K562 (cell line): ENCODE data around the gene SLC7A8. TPM values are rescaled to one million over a fixed set of nuclear protein-coding genes. Genes with fewer than 3 reads are reported as not detected.

Experiments used
- ATAC-seq: fragments of 200-7000 bp; cut with Tn5 transposase; 3 replicates; pipeline ENCODE4 v1.9.1; 2020; ENCODE audit warnings: moderate library complexity
- BruUV-seq: library from RNA; stranded (reverse); fragments of 400-500 nt; replicated peaks from 2 replicates; lab custom pipeline; 2021; lab: Mats Ljungman, UMichigan
- CTCF ChIA-PET: fragments of 300-600 bp; formaldehyde crosslinking; extraction: SDS; loops from one replicate; lab custom pipeline; 2021; ENCODE audit warnings: low intra/inter-chr PET ratio; lab: Yijun Ruan, JAX
- POLR2A ChIA-PET: fragments of 300-600, 350-650 bp; sonication (Branson Sonifier 250); formaldehyde crosslinking; extraction: SDS; loops from one replicate; lab custom pipeline; 2021; ENCODE audit warnings: antibody characterized with exemption, inconsistent platforms; lab: Yijun Ruan, JAX
- DNase-seq, 4 experiments: peaks; one replicate each; pipeline versions ENCODE4 v3.0.0 to v3.0.0-alpha.2; 2011 to 2018; ENCODE audit warnings: low spot score in 3 of 4, mixed read lengths in 3 of 4; ENCODE audit errors: extremely low read depth in 1 of 4
- FAIRE-seq: peaks from 2 replicates; lab custom pipeline; 2011; peaks lifted over from hg19 to GRCh38; lab: Jason Lieb, UNC
- H2AFZ ChIP-seq: 2 replicates; pipeline ENCODE4 v1.6.0; 2011; ENCODE audit warnings: low read depth, low read length, control low read depth, inconsistent platforms
- H3K27ac ChIP-seq: fragments of 200-600 bp; 3 replicates; pipeline ENCODE4 v1.8.0; 2011; ENCODE audit warnings: low read depth, mild to moderate bottlenecking, control low read depth, inconsistent platforms, low read length, moderate library complexity, mixed read lengths; ENCODE audit errors: extremely low read depth
- H3K27me3 ChIP-seq, 2 experiments: fragments of 300-600 bp in 1 of 2; 2 replicates in 1 of 2; 3 replicates in 1 of 2; pipeline versions ENCODE4 v1.6.0 to v1.8.0; 2011; ENCODE audit warnings: inconsistent platforms in 2 of 2, low read length in 2 of 2, mild to moderate bottlenecking in 1 of 2, mixed read lengths in 1 of 2, moderate library complexity in 1 of 2; ENCODE audit not compliant: control insufficient read depth in 2 of 2, insufficient read depth in 2 of 2
- H3K36me3 ChIP-seq: fragments of 300-600 bp; 3 replicates; pipeline ENCODE4 v1.8.0; 2011; ENCODE audit warnings: mild to moderate bottlenecking, low read length, inconsistent platforms; ENCODE audit not compliant: control insufficient read depth, insufficient read depth
- H3K4me1 ChIP-seq, 2 experiments: fragments of 200-600 bp in 1 of 2; replicated peaks in 1 of 2; 2 replicates in 1 of 2; 3 replicates in 1 of 2; pipeline versions ENCODE4 v1.5.1 to v1.8.0; 2011; ENCODE audit warnings: inconsistent platforms in 2 of 2, low read length in 2 of 2, mild to moderate bottlenecking in 1 of 2, mixed read lengths in 1 of 2, moderate library complexity in 1 of 2; ENCODE audit not compliant: control insufficient read depth in 2 of 2, insufficient read depth in 2 of 2
- H3K4me2 ChIP-seq: 2 replicates; pipeline ENCODE4 v1.6.1; 2011; ENCODE audit warnings: low read length, control low read depth, inconsistent platforms, mixed read lengths; ENCODE audit not compliant: insufficient read depth
- H3K4me3 ChIP-seq: fragments of 200-600 bp; sonication (generic), shearing (Covaris generic); 2 replicates; pipeline ENCODE4 v1.5.1; 2016; ENCODE audit warnings: control low read depth, inconsistent platforms
- H3K79me2 ChIP-seq: fragments of 200-600 bp; 3 replicates; pipeline ENCODE4 v1.8.0; 2011; ENCODE audit warnings: low read length, inconsistent platforms; ENCODE audit not compliant: control insufficient read depth, insufficient read depth
- H3K9ac ChIP-seq, 2 experiments: 2 replicates each; pipeline versions ENCODE4 v1.6.0 to v1.6.1; 2011; ENCODE audit warnings: low read depth in 2 of 2, low read length in 2 of 2, control low read depth in 1 of 2, inconsistent platforms in 1 of 2, mild to moderate bottlenecking in 1 of 2, mixed read lengths in 1 of 2; ENCODE audit not compliant: insufficient read depth in 1 of 2
- H3K9me1 ChIP-seq: one replicate; pipeline ENCODE4 v1.6.0; 2011; ENCODE audit warnings: inconsistent platforms, mild to moderate bottlenecking, low read length, moderate library complexity; ENCODE audit not compliant: control insufficient read depth, insufficient read depth
- H3K9me3 ChIP-seq: replicated peaks from 2 replicates; pipeline ENCODE4 v1.5.1; 2011; ENCODE audit warnings: low read depth, low read length, inconsistent platforms; ENCODE audit not compliant: control insufficient read depth, insufficient read depth
- H4K20me1 ChIP-seq: replicated peaks from 2 replicates; pipeline ENCODE4 v1.6.1; 2011; ENCODE audit warnings: low read length, inconsistent platforms, mixed read lengths; ENCODE audit not compliant: control insufficient read depth, insufficient read depth
- ARID1B ChIP-seq: fragments of 450-650 bp; IDR thresholded peaks from 2 replicates; pipeline ENCODE4 v1.6.1; 2016; ENCODE audit warnings: antibody characterized with exemption, mild to moderate bottlenecking, inconsistent platforms
- CEBPG ChIP-seq, 3 experiments: fragments of 200-800 bp in 1 of 3; sonication (Bioruptor generic) in 1 of 3; sonication (generic) in 1 of 3; formaldehyde crosslinking in 1 of 3; IDR thresholded peaks in 2 of 3; conservative IDR thresholded peaks in 1 of 3; 2 replicates each; pipeline versions ENCODE4 v1.6.1 to v1.8.0; 2016 to 2022; ENCODE audit warnings: missing compliant biosample characterization in 2 of 3, missing genetic modification characterization in 2 of 3, mild to moderate bottlenecking in 1 of 3, missing genetic modification reagents in 1 of 3
- DMBX1 ChIP-seq: fragments of 250-450 bp; sonication (Bioruptor Pico); IDR thresholded peaks from 2 replicates; pipeline ENCODE4 v1.8.0; 2022; ENCODE audit warnings: inconsistent platforms, mild to moderate bottlenecking, moderate library complexity, borderline replicate concordance
- FOSL1 ChIP-seq: fragments of 200-800 bp; sonication (Bioruptor generic); conservative IDR thresholded peaks from 2 replicates; pipeline ENCODE4 v1.6.1; 2016; ENCODE audit warnings: missing genetic modification characterization, missing compliant biosample characterization
- GATAD2A ChIP-seq: fragments of 450-650 bp; IDR thresholded peaks from 2 replicates; pipeline ENCODE4 v1.6.1; 2017
- GTF2F1 ChIP-seq: IDR thresholded peaks from 2 replicates; pipeline ENCODE4 v1.6.1; 2011; ENCODE audit warnings: low read depth, low read length, improper control_type of control experiment
- HCFC1 ChIP-seq: IDR thresholded peaks from 2 replicates; pipeline ENCODE4 v1.6.1; 2012; ENCODE audit warnings: low read depth, low read length, improper control_type of control experiment
- HNRNPK ChIP-seq: fragments of 200-400 bp; formaldehyde crosslinking; IDR thresholded peaks from one replicate; pipeline ENCODE4 v1.6.1; 2018; ENCODE audit warnings: mild to moderate bottlenecking, low read depth, low read length; ENCODE audit not compliant: poor library complexity, severe bottlenecking
- POLR2AphosphoS5 ChIP-seq: IDR thresholded peaks from 2 replicates; pipeline ENCODE4 v1.6.1; 2011; ENCODE audit warnings: mild to moderate bottlenecking, low read depth, low read length, moderate library complexity; ENCODE audit not compliant: control insufficient read depth, insufficient read depth
- RBM22 ChIP-seq: fragments of 200-400 bp; formaldehyde crosslinking; IDR thresholded peaks from 2 replicates; pipeline ENCODE4 v1.6.1; 2018; ENCODE audit warnings: low read length, low read depth; ENCODE audit not compliant: poor library complexity, severe bottlenecking
- ZC3H8 ChIP-seq: fragments of 450-650 bp; IDR thresholded peaks from 2 replicates; pipeline ENCODE4 v1.6.1; 2017
- ZNF589 ChIP-seq: fragments of 200-800 bp; sonication (Bioruptor generic); IDR thresholded peaks from 2 replicates; pipeline ENCODE4 v1.6.1; 2016; ENCODE audit warnings: low read depth, missing genetic modification characterization, missing compliant biosample characterization
- ZNF696 ChIP-seq: fragments of 250-450 bp; sonication (Bioruptor Pico); conservative IDR thresholded peaks from 2 replicates; pipeline ENCODE4 v1.4.0; 2020; ENCODE audit warnings: mild to moderate bottlenecking, moderate library complexity
- WGBS: fragments of 100-300 bp; shearing (Covaris generic); methylation state at CpG from one replicate; pipeline ENCODE4 v1.1.6; 2016; ENCODE audit warnings: low coverage, mixed read lengths; ENCODE audit not compliant: insufficient coverage; ENCODE audit errors: missing lambda C conversion rate; 5-methylcytosine and 5-hydroxymethylcytosine counted together
- in situ Hi-C: fragments of 300-500 bp; cut with MboI; formaldehyde crosslinking; loops from 4 replicates; pipeline ENCODE4 v1.15.0; 2018; ENCODE audit warnings: inconsistent platforms, mixed read lengths
- intact Hi-C: fragments of 100-400 bp; cut with micrococcal nuclease; formaldehyde crosslinking; loops from 2 replicates; pipeline ENCODE4 v1.14.2; 2022
- polyA plus RNA-seq, 8 experiments: library from polyadenylated mRNA; depleted of rRNA in 4 of 8; stranded (reverse) in 5 of 8; unstranded in 3 of 8; fragments of >200 nt; fragmentation: Nextera tagmentation in 2 of 8; fragmentation: Illumina TruSeq in 1 of 8; extraction: Ambion mirVana in 2 of 8; extraction: Trizol in 1 of 8; gene quantifications; 2 replicates each; pipeline versions ENCODE4 v1.2.1 to v1.2.3, GENCODE V29; 2011 to 2014; ENCODE audit warnings: inconsistent platforms in 1 of 8, missing spikeins in 1 of 8
- total RNA-seq, 7 experiments: library from RNA; depleted of rRNA in 6 of 7; stranded (reverse); fragments of >200 nt in 6 of 7; fragmentation: Illumina TruSeq in 2 of 7; extraction: Trizol in 2 of 7; gene quantifications; 2 replicates each; pipeline versions ENCODE4 v1.2.1 to v1.2.3, GENCODE V29; 2011 to 2021; ENCODE audit warnings: low replicate concordance in 1 of 7
- TF ChIP-seq, protein P1 (sequence below): fragments of 450-650 bp; IDR thresholded peaks from 2 replicates; pipeline ENCODE4 v1.7.1; 2018; ENCODE audit warnings: mild to moderate bottlenecking, low read depth; ENCODE audit not compliant: partially characterized antibody
- TF ChIP-seq, protein P2 (sequence below): fragments of 250-450 bp; sonication (Bioruptor Pico); IDR thresholded peaks from 2 replicates; pipeline ENCODE4 v1.8.0; 2021; ENCODE audit warnings: moderate library complexity, mild to moderate bottlenecking, inconsistent platforms

The SLC7A8 gene
- total and polyA plus RNA-seq, 9 of the 15 experiments (the other 6 are each of a cell fraction or from before 2014, with no cell fraction given): 2.0 to 33.0 (median 6.0) TPM

GRCh38 chr14:23128969-23129758 is 54.3 kb downstream of the SLC7A8 start:
- POLR2A ChIA-PET: interaction anchor here (0.6 to 1.5 kb wide), 4 partner anchors 16 to 472 kb away, joined by 3 to 5 read pairs (median 4); no protein-coding TSS in a partner anchor
- intact Hi-C loops: no loop called here
- H3K27ac ChIP-seq: no peak overlapping the region; the same call in 2 of the 3 replicates
- TF ChIP-seq GATAD2A: 0 out of 2 replicates have a peak, but pooled peaks have one; percentile 10
- no peak for TF ChIP-seq GTF2F1
- peak; percentile 42; the same call in 1 of the 2 replicates for TF ChIP-seq FOSL1
- TF ChIP-seq ARID1B: peak; percentile 91
- no peak for TF ChIP-seq HCFC1
- peak; percentile 21; the same call in 1 of the 2 replicates for TF ChIP-seq CEBPG (CRISPR knock-in tag; IDR thresholded peaks at IDR 0.05)
- no peak for TF ChIP-seq CEBPG (tag; conservative IDR thresholded peaks at IDR 0.05 in 1 of 2, IDR thresholded peaks at IDR 0.05 in 1 of 2)
- 0 out of 2 replicates have a peak, but pooled peaks have one; percentile 71 for TF ChIP-seq ZNF696 (CRISPR knock-in tag)
- TF ChIP-seq, protein P1, sequence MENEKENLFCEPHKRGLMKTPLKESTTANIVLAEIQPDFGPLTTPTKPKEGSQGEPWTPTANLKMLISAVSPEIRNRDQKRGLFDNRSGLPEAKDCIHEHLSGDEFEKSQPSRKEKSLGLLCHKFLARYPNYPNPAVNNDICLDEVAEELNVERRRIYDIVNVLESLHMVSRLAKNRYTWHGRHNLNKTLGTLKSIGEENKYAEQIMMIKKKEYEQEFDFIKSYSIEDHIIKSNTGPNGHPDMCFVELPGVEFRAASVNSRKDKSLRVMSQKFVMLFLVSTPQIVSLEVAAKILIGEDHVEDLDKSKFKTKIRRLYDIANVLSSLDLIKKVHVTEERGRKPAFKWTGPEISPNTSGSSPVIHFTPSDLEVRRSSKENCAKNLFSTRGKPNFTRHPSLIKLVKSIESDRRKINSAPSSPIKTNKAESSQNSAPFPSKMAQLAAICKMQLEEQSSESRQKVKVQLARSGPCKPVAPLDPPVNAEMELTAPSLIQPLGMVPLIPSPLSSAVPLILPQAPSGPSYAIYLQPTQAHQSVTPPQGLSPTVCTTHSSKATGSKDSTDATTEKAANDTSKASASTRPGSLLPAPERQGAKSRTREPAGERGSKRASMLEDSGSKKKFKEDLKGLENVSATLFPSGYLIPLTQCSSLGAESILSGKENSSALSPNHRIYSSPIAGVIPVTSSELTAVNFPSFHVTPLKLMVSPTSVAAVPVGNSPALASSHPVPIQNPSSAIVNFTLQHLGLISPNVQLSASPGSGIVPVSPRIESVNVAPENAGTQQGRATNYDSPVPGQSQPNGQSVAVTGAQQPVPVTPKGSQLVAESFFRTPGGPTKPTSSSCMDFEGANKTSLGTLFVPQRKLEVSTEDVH: no peak
- TF ChIP-seq ZNF589 (CRISPR knock-in tag): 0 out of 2 replicates have a peak, but pooled peaks have one; percentile 54
- TF ChIP-seq DMBX1 (CRISPR knock-in tag): peak; percentile 67
- no peak for TF ChIP-seq HNRNPK
- TF ChIP-seq RBM22: no peak
- TF ChIP-seq, protein P2, sequence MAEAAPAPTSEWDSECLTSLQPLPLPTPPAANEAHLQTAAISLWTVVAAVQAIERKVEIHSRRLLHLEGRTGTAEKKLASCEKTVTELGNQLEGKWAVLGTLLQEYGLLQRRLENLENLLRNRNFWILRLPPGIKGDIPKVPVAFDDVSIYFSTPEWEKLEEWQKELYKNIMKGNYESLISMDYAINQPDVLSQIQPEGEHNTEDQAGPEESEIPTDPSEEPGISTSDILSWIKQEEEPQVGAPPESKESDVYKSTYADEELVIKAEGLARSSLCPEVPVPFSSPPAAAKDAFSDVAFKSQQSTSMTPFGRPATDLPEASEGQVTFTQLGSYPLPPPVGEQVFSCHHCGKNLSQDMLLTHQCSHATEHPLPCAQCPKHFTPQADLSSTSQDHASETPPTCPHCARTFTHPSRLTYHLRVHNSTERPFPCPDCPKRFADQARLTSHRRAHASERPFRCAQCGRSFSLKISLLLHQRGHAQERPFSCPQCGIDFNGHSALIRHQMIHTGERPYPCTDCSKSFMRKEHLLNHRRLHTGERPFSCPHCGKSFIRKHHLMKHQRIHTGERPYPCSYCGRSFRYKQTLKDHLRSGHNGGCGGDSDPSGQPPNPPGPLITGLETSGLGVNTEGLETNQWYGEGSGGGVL (CRISPR knock-in tag): no peak
- TF ChIP-seq POLR2AphosphoS5: peak; percentile 37; the same call in 1 of the 2 replicates
- TF ChIP-seq ZC3H8: no peak

More at GRCh38 chr14:23128969-23129758, 54.3 kb downstream of the SLC7A8 start:
- Histone ChIP-seq H4K20me1 (no peaks in the 10 kb centered on the region), H3K4me3 (no peak overlapping the region), H3K9ac (no peak overlapping the region), H3K9me3 (no peaks in the 10 kb centered on the region), H3K36me3 (peaks cover 3% of the 10 kb centered on the region; the same call in 1 of the 3 replicates), H2AFZ (peak overlapping the region; percentile 24; the same call in 1 of the 2 replicates), H3K4me1 (peaks cover 37 to 40% of the 10 kb centered on the region in 2 experiments), H3K79me2 (no peaks in the 10 kb centered on the region), H3K27me3 (no peaks in the 10 kb centered on the region), H3K4me2 (peak overlapping the region; percentile 66), H3K9me1 (no peaks in the 10 kb centered on the region)
- WGBS: 15% methylated on average over 7 of the region's 7 CpGs
- FAIRE-seq (peak; percentile 72), DNase-seq (peak in 3 of 4 experiments; percentile 36 to 73 (median 61)), ATAC-seq (peak; percentile 64)
- CTCF ChIA-PET: interaction anchor here (1.5 kb wide), 1 partner anchor 9 kb away, joined by 5 read pairs; no protein-coding TSS in a partner anchor
- no TSS peak for BruUV-seq
- in situ Hi-C loops: no loop called here
